ENCODE results near the gene ZC3H4.

The ZC3H4 gene

DNA sequence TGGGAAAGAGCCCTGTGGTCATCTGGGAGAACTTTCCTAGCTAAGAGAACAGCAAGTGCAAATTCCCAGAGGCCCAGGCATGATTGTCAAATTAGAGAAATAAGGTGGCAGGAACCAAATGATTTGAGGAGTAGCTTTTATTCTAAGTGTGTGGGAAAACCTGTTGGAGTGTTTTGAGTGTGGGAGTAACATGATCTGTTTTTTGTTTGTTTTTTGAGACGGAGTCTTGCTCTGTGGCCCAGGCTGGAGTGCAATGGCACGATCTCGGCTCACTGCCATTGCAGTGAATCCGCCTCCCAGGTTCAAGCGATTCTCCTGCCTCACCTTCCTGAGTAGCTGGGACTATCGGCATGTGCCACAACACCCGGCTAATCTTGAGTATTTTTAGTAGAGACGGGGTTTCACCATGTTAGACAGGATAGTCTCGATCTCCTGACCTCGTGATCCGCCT, 19.5 kb upstream of the ZC3H4 start:
- no peaks in the 10 kb centered on the region for H3K27me3 ChIP-seq (ENCODE audit: insufficient read depth, low read length)
- H3K9ac ChIP-seq (ENCODE audit: low read length): no peak overlapping the region
- peaks cover 10% of the 10 kb centered on the region for H3K79me1 ChIP-seq (ENCODE audit: low read length)
- no peak overlapping the region for H2AK5ac ChIP-seq (ENCODE audit: low read length)
- H2BK12ac ChIP-seq (ENCODE audit: low read length): no peak overlapping the region
- H3K23ac ChIP-seq (ENCODE audit: low read length): no peak overlapping the region
- H3K14ac ChIP-seq (ENCODE audit: low read length): no peak overlapping the region
- no peak overlapping the region for H2BK5ac ChIP-seq (ENCODE audit: low read depth, low read length, poor library complexity)
- no peak for DNase-seq
- no peak overlapping the region for H2AFZ ChIP-seq (ENCODE audit: insufficient read depth, low read length, poor library complexity)
- H4K12ac ChIP-seq (ENCODE audit: low read depth, low read length): no peak overlapping the region
- no peak overlapping the region for H3K4me3 ChIP-seq (ENCODE audit: low read depth, low read length)
- H4K91ac ChIP-seq (ENCODE audit: low read depth, low read length): no peak overlapping the region
- no peak overlapping the region for H3K27ac ChIP-seq (ENCODE audit: low read depth, low read length)
- peak overlapping the region; percentile 96 for H3K4ac ChIP-seq (ENCODE audit: low read depth, low read length)
- no CpG with 5 or more reads among the region's 11 CpGs for WGBS (ENCODE audit: extremely low coverage, insufficient coverage, insufficient read length)
- H3K79me2 ChIP-seq (ENCODE audit: control insufficient read depth, insufficient read depth, low read length, poor library complexity): peaks cover 36% of the 10 kb centered on the region
- no peaks in the 10 kb centered on the region for H3K9me3 ChIP-seq (ENCODE audit: insufficient read depth, low read depth, low read length)
- H2BK120ac ChIP-seq (ENCODE audit: insufficient read depth, low read length, poor library complexity): no peak overlapping the region
- H3K4me2 ChIP-seq (ENCODE audit: low read length): no peak overlapping the region
- no peak overlapping the region for H4K8ac ChIP-seq (ENCODE audit: low read depth, low read length)
- H3K4me1 ChIP-seq (ENCODE audit: control insufficient read depth in 1 of 2, insufficient read depth in 2 of 2, low read length in 2 of 2): peaks cover 21 to 22% of the 10 kb centered on the region in 2 experiments
- H3K18ac ChIP-seq (ENCODE audit: low read length): no peak overlapping the region
- H3K36me3 ChIP-seq (ENCODE audit: control insufficient read depth in 1 of 2, insufficient read depth in 2 of 2, low read length in 2 of 2): peaks cover 7 to 10% of the 10 kb centered on the region in 2 experiments

DNA sequence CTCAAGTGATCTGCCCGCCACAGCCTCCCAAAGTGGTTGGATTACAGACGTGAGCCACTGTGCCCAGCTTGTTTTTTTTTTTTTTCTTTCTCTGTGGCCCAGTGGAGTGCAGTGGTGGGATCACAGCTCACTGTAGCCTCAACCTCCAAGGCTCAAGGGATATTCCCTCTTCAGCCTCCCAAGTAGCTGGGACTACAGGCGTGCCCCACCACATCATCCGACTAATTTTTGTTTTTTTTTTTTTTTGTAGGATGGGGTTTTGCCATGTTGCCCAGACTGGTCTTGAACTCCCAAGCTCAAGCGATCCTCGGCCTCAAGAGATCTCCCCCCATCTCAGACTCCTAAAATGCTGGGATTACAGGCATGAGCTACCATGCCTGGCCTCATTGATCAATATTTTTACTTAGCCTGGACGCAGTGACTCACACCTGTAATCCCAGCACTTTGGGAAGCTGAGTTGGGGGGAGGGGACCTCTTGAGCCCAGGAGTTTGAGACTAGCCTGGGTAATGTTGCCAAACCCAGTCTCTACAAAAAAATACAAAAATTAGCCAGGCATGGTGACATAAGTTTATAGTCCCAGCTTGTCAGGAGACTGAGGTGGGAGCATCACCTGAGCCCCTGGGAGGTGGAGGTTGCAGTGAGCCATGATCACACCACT, 18.7 kb upstream of the ZC3H4 start:
- Histone ChIP-seq H3K23ac (ENCODE audit: low read length) (no peak overlapping the region), H4K12ac (ENCODE audit: low read depth, low read length) (no peak overlapping the region), H3K18ac (ENCODE audit: low read length) (no peak overlapping the region), H2AFZ (ENCODE audit: insufficient read depth, low read length, poor library complexity) (peak overlapping the region; percentile 17), H3K14ac (ENCODE audit: low read length) (no peak overlapping the region), H3K4me1 (ENCODE audit: control insufficient read depth in 1 of 2, insufficient read depth in 2 of 2, low read length in 2 of 2) (peaks cover 21 to 22% of the 10 kb centered on the region in 2 experiments), H3K27me3 (ENCODE audit: insufficient read depth, low read length) (no peaks in the 10 kb centered on the region), H2AK5ac (ENCODE audit: low read length) (no peak overlapping the region), H3K4ac (ENCODE audit: low read depth, low read length) (peak overlapping the region; percentile 96), H3K4me3 (ENCODE audit: low read depth, low read length) (no peak overlapping the region), H2BK120ac (ENCODE audit: insufficient read depth, low read length, poor library complexity) (no peak overlapping the region), H3K9me3 (ENCODE audit: insufficient read depth, low read depth, low read length) (no peaks in the 10 kb centered on the region), H4K8ac (ENCODE audit: low read depth, low read length) (no peak overlapping the region), H3K36me3 (ENCODE audit: control insufficient read depth in 1 of 2, insufficient read depth in 2 of 2, low read length in 2 of 2) (peaks cover 5 to 7% of the 10 kb centered on the region in 2 experiments), H3K27ac (ENCODE audit: low read depth, low read length) (no peak overlapping the region), H4K91ac (ENCODE audit: low read depth, low read length) (no peak overlapping the region), H3K79me1 (ENCODE audit: low read length) (peaks cover 10% of the 10 kb centered on the region), H2BK12ac (ENCODE audit: low read length) (no peak overlapping the region), H3K4me2 (ENCODE audit: low read length) (peak overlapping the region; percentile 58), H2BK5ac (ENCODE audit: low read depth, low read length, poor library complexity) (no peak overlapping the region), H3K9ac (ENCODE audit: low read length) (no peak overlapping the region), H3K79me2 (ENCODE audit: control insufficient read depth, insufficient read depth, low read length, poor library complexity) (peaks cover 36% of the 10 kb centered on the region)
- no peak for DNase-seq
- WGBS (ENCODE audit: extremely low coverage, insufficient coverage, insufficient read length): no CpG with 5 or more reads among the region's 7 CpGs

DNA sequence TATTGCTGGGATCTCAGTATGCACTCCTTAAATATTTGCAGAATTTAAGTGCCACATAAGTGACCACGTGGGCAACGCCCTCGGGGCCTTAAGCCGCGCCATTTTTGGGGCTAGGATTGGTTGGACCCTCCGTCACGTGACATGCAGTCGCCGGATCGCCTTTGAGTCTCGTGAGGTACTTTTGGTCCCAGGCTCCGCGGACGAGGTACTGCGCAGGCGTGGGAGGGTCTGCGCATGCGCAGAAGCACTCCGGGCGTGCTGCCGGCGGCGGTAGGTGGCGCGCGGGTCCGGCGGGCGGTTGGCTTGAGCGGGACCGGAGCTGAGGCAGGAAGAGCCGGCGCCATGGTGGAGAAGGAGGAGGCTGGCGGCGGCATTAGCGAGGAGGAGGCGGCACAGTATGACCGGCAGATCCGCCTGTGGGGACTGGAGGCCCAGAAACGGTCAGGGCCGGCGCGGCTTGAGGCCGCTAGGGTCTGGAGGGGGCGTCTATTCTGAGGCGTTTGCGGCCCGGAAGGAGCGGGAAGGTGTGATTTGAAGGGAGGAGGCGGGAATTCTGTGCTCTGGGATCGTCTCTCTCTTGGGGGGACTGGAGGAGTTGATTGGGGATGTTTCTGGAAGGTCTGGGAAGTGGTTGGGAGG, 17.1 kb upstream of the ZC3H4 start, which contains the start of gene SAE1:
Gene SAE1, plus strand, starts transcription at position 247 of the 639 bp plus-strand sequence. Its CDS starts 96 bp downstream, at position 343.
- peak within 1 kb of the TSS; percentile 99 for H3K14ac ChIP-seq (ENCODE audit: low read length)
- WGBS (ENCODE audit: extremely low coverage, insufficient coverage, insufficient read length): no CpG with 5 or more reads among the region's 51 CpGs
- H3K79me1 ChIP-seq (ENCODE audit: low read length): peaks cover 10% of the 10 kb centered on the region
- H3K27ac ChIP-seq (ENCODE audit: low read depth, low read length): peak within 1 kb of the TSS; percentile 91
- peak within 1 kb of the TSS; percentile 70 for H2AK5ac ChIP-seq (ENCODE audit: low read length)
- H3K9me3 ChIP-seq (ENCODE audit: insufficient read depth, low read depth, low read length): no peaks in the 10 kb centered on the region
- no peak within 1 kb of the TSS for H3K23ac ChIP-seq (ENCODE audit: low read length)
- peaks cover 28% of the 10 kb centered on the region for H3K79me2 ChIP-seq (ENCODE audit: control insufficient read depth, insufficient read depth, low read length, poor library complexity)
- H4K8ac ChIP-seq (ENCODE audit: low read depth, low read length): peak within 1 kb of the TSS; percentile 98
- peak within 1 kb of the TSS; percentile 95 for H4K12ac ChIP-seq (ENCODE audit: low read depth, low read length)
- H3K4me3 ChIP-seq (ENCODE audit: low read depth, low read length): peak within 1 kb of the TSS; percentile 91
- H2AFZ ChIP-seq (ENCODE audit: insufficient read depth, low read length, poor library complexity): peak within 1 kb of the TSS; percentile 78
- peak within 1 kb of the TSS; percentile 95 for H2BK5ac ChIP-seq (ENCODE audit: low read depth, low read length, poor library complexity)
- peak within 1 kb of the TSS; percentile 97 for H3K4ac ChIP-seq (ENCODE audit: low read depth, low read length)
- peak within 1 kb of the TSS; percentile 58 for H3K4me2 ChIP-seq (ENCODE audit: low read length)
- H2BK12ac ChIP-seq (ENCODE audit: low read length): peak within 1 kb of the TSS; percentile 27
- peaks cover 21 to 22% of the 10 kb centered on the region in 2 experiments for H3K4me1 ChIP-seq (ENCODE audit: control insufficient read depth in 1 of 2, insufficient read depth in 2 of 2, low read length in 2 of 2)
- H3K18ac ChIP-seq (ENCODE audit: low read length): peak within 1 kb of the TSS; percentile 98
- H3K27me3 ChIP-seq (ENCODE audit: insufficient read depth, low read length): no peaks in the 10 kb centered on the region
- peak within 1 kb of the TSS; percentile 98 for H4K91ac ChIP-seq (ENCODE audit: low read depth, low read length)
- H3K9ac ChIP-seq (ENCODE audit: low read length): peak within 1 kb of the TSS; percentile 95
- H3K36me3 ChIP-seq (ENCODE audit: control insufficient read depth in 1 of 2, insufficient read depth in 2 of 2, low read length in 2 of 2): peaks cover 5 to 7% of the 10 kb centered on the region in 2 experiments
- peak; percentile 99 to 100 for DNase-seq
- peak within 1 kb of the TSS; percentile 79 for H2BK120ac ChIP-seq (ENCODE audit: insufficient read depth, low read length, poor library complexity)

DNA sequence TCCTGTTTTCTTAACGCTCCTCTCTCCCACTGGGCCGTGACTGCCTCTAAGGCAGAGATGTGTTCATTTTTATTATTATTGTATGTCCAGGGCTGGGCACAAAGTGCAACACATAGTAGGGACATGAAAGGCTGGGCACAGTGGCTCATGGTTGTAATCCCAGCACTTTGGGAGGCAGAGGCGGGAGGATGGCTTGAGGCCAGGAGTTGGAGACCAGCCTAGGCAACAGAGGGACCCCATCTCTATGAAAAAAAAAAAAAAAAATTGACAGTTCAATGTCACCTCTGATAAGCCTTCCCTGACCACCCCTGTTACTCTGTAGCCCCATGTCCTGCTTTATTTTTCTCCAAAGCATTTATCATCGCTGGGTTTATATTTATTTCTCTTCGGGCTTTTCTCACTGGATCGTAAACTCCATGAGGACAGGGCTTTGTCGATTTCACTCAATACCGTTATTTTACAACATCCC, 16.6 kb upstream of the ZC3H4 start:
- no peak overlapping the region for H3K4ac ChIP-seq (ENCODE audit: low read depth, low read length)
- no peak overlapping the region for H3K27ac ChIP-seq (ENCODE audit: low read depth, low read length)
- peak overlapping the region; percentile 82 for H4K8ac ChIP-seq (ENCODE audit: low read depth, low read length)
- H3K79me1 ChIP-seq (ENCODE audit: low read length): peaks cover 10% of the 10 kb centered on the region
- H3K18ac ChIP-seq (ENCODE audit: low read length): no peak overlapping the region
- no peak overlapping the region for H3K9ac ChIP-seq (ENCODE audit: low read length)
- peaks cover 18% of the 10 kb centered on the region in 2 experiments for H3K4me1 ChIP-seq (ENCODE audit: control insufficient read depth in 1 of 2, insufficient read depth in 2 of 2, low read length in 2 of 2)
- H4K12ac ChIP-seq (ENCODE audit: low read depth, low read length): peak overlapping the region; percentile 16
- H3K4me3 ChIP-seq (ENCODE audit: low read depth, low read length): no peak overlapping the region
- no peaks in the 10 kb centered on the region for H3K27me3 ChIP-seq (ENCODE audit: insufficient read depth, low read length)
- no peak overlapping the region for H2AK5ac ChIP-seq (ENCODE audit: low read length)
- no peak overlapping the region for H3K4me2 ChIP-seq (ENCODE audit: low read length)
- no CpG with 5 or more reads among the region's 8 CpGs for WGBS (ENCODE audit: extremely low coverage, insufficient coverage, insufficient read length)
- H2BK5ac ChIP-seq (ENCODE audit: low read depth, low read length, poor library complexity): no peak overlapping the region
- no peak for DNase-seq
- H3K36me3 ChIP-seq (ENCODE audit: control insufficient read depth in 1 of 2, insufficient read depth in 2 of 2, low read length in 2 of 2): peaks cover 1 to 7% of the 10 kb centered on the region in 2 experiments
- H3K23ac ChIP-seq (ENCODE audit: low read length): no peak overlapping the region
- peaks cover 23% of the 10 kb centered on the region for H3K79me2 ChIP-seq (ENCODE audit: control insufficient read depth, insufficient read depth, low read length, poor library complexity)
- no peak overlapping the region for H2BK12ac ChIP-seq (ENCODE audit: low read length)
- no peak overlapping the region for H4K91ac ChIP-seq (ENCODE audit: low read depth, low read length)
- no peak overlapping the region for H2AFZ ChIP-seq (ENCODE audit: insufficient read depth, low read length, poor library complexity)
- H3K14ac ChIP-seq (ENCODE audit: low read length): no peak overlapping the region
- H2BK120ac ChIP-seq (ENCODE audit: insufficient read depth, low read length, poor library complexity): peak overlapping the region; percentile 71
- no peaks in the 10 kb centered on the region for H3K9me3 ChIP-seq (ENCODE audit: insufficient read depth, low read depth, low read length)

Measured in trophoblast cell (in vitro differentiated cells and primary cell).